Choroid plexus epithelial cell (primary cell): ENCODE results near the gene C1orf232.

Experiments
- DNase-seq: peaks from one replicate; pipeline ENCODE4 v3.0.0-alpha.2; 2010; ENCODE audit warnings: low read depth
- H3K4me3 ChIP-seq: 2 replicates; pipeline ENCODE4 v1.5.1; 2011; ENCODE audit warnings: low read depth, mild to moderate bottlenecking, control low read depth, low read length, moderate library complexity
- CTCF ChIP-seq: conservative IDR thresholded peaks from 2 replicates; pipeline ENCODE4 v1.5.1; 2011; ENCODE audit warnings: low read depth, mild to moderate bottlenecking, control low read depth, inconsistent platforms, low read length, moderate library complexity

C1orf232 gene

GRCh38 chr1:26124418-26125331 lies 44.1 kb downstream of the C1orf232 start:
- no peak for DNase-seq
- no peak for TF ChIP-seq CTCF
- H3K4me3 ChIP-seq: no peak overlapping the region

- H3K4me3 ChIP-seq: no peak overlapping the region
- TF ChIP-seq CTCF: no peak
- peak; percentile 78 for DNase-seq
Observed at GRCh38 chr1:26122988-26123973, 45.5 kb downstream of the C1orf232 start.

- TF ChIP-seq CTCF: no peak
- H3K4me3 ChIP-seq: no peak overlapping the region
- DNase-seq: no peak
Observed at GRCh38 chr1:26121854-26122773, 46.6 kb downstream of the C1orf232 start.

GRCh38 chr1:26119892-26120608 lies 48.7 kb downstream of the C1orf232 start:
- no peak for TF ChIP-seq CTCF
- no peak overlapping the region for H3K4me3 ChIP-seq
- DNase-seq: no peak

GRCh38 chr1:26114165-26114927 lies 54.4 kb downstream of the C1orf232 start:
- no peak for DNase-seq
- H3K4me3 ChIP-seq: no peak overlapping the region
- no peak for TF ChIP-seq CTCF
